Measurements from ENCODE around the gene MYO1F. TPM values are rescaled to one million over a fixed set of nuclear protein-coding genes. Genes with fewer than 3 reads are reported as not detected.
"Not testable (repeated sequence)": the region's sequence is repeated elsewhere in the genome, so short reads cannot be mapped to it uniquely, and the experiment has no call there.

MYO1F gene
- total and polyA plus RNA-seq, 4 donors: 4.5 to 19.3 (median 11.6) TPM

GRCh38 chr19:8553729-8554128, 23.5 kb downstream of the MYO1F start:
- not testable (repeated sequence) for H3K36me3 ChIP-seq (ENCODE audit: control insufficient read depth, insufficient read depth, low read length); H3K9me3 ChIP-seq (ENCODE audit: control insufficient read depth, insufficient read depth, low read length); H3K27ac ChIP-seq (ENCODE audit: low read depth, low read length); H3K27me3 ChIP-seq (ENCODE audit: control insufficient read depth, insufficient read depth, low read length); H3K4me1 ChIP-seq (ENCODE audit: control insufficient read depth, insufficient read depth, low read length); H3K4me3 ChIP-seq (ENCODE audit: low read depth, low read length); DNase-seq (ENCODE audit: low read depth in 4 of 6, low spot score in 6 of 6)
- WGBS (ENCODE audit: insufficient coverage): 96% methylated on average over 4 of the region's 7 CpGs

- H3K9me3 ChIP-seq (ENCODE audit: control insufficient read depth, insufficient read depth, low read length): no peaks in the 10 kb centered on the region
- H3K27ac ChIP-seq (ENCODE audit: low read depth, low read length): no peak overlapping the region
- no peaks in the 10 kb centered on the region for H3K27me3 ChIP-seq (ENCODE audit: control insufficient read depth, insufficient read depth, low read length)
- peaks cover 11% of the 10 kb centered on the region for H3K36me3 ChIP-seq (ENCODE audit: control insufficient read depth, insufficient read depth, low read length)
- H3K4me3 ChIP-seq (ENCODE audit: low read depth, low read length): no peak overlapping the region
- 53% methylated on average over 10 of the region's 10 CpGs for WGBS (ENCODE audit: insufficient coverage)
- no peaks in the 10 kb centered on the region for H3K4me1 ChIP-seq (ENCODE audit: control insufficient read depth, insufficient read depth, low read length)
- DNase-seq (ENCODE audit: low read depth in 4 of 6, low spot score in 6 of 6): peak in 2 of 6 donors; percentile 8 to 73
Observed at GRCh38 chr19:8552810-8553209, 24.4 kb downstream of the MYO1F start.

- H3K4me1 ChIP-seq (ENCODE audit: control insufficient read depth, insufficient read depth, low read length): no peaks in the 10 kb centered on the region
- H3K27ac ChIP-seq (ENCODE audit: low read depth, low read length): no peak overlapping the region
- H3K27me3 ChIP-seq (ENCODE audit: control insufficient read depth, insufficient read depth, low read length): no peaks in the 10 kb centered on the region
- H3K36me3 ChIP-seq (ENCODE audit: control insufficient read depth, insufficient read depth, low read length): peaks cover 14% of the 10 kb centered on the region
- no peak for DNase-seq (ENCODE audit: low read depth in 4 of 6, low spot score in 6 of 6)
- no peaks in the 10 kb centered on the region for H3K9me3 ChIP-seq (ENCODE audit: control insufficient read depth, insufficient read depth, low read length)
- H3K4me3 ChIP-seq (ENCODE audit: low read depth, low read length): no peak overlapping the region
- WGBS (ENCODE audit: insufficient coverage): 90% methylated on average over 15 of the region's 15 CpGs
Observed at GRCh38 chr19:8550070-8550469, 27.2 kb downstream of the MYO1F start.

GRCh38 chr19:8545743-8546142, 31.5 kb downstream of the MYO1F start:
- Histone ChIP-seq H3K9me3 (ENCODE audit: control insufficient read depth, insufficient read depth, low read length) (no peaks in the 10 kb centered on the region), H3K27me3 (ENCODE audit: control insufficient read depth, insufficient read depth, low read length) (no peaks in the 10 kb centered on the region), H3K4me3 (ENCODE audit: low read depth, low read length) (no peak overlapping the region), H3K36me3 (ENCODE audit: control insufficient read depth, insufficient read depth, low read length) (peaks cover 18% of the 10 kb centered on the region), H3K4me1 (ENCODE audit: control insufficient read depth, insufficient read depth, low read length) (no peaks in the 10 kb centered on the region), H3K27ac (ENCODE audit: low read depth, low read length) (no peak overlapping the region)
- 93% methylated on average over 3 of the region's 8 CpGs for WGBS (ENCODE audit: insufficient coverage)
- no peak for DNase-seq (ENCODE audit: low read depth in 4 of 6, low spot score in 6 of 6)

GRCh38 chr19:8544168-8544567, 33.1 kb downstream of the MYO1F start:
- Histone ChIP-seq H3K27ac (ENCODE audit: low read depth, low read length) (no peak overlapping the region), H3K36me3 (ENCODE audit: control insufficient read depth, insufficient read depth, low read length) (peaks cover 16% of the 10 kb centered on the region), H3K4me3 (ENCODE audit: low read depth, low read length) (no peak overlapping the region), H3K27me3 (ENCODE audit: control insufficient read depth, insufficient read depth, low read length) (no peaks in the 10 kb centered on the region), H3K4me1 (ENCODE audit: control insufficient read depth, insufficient read depth, low read length) (no peaks in the 10 kb centered on the region), H3K9me3 (ENCODE audit: control insufficient read depth, insufficient read depth, low read length) (no peaks in the 10 kb centered on the region)
- DNase-seq (ENCODE audit: low read depth in 4 of 6, low spot score in 6 of 6): no peak
- WGBS (ENCODE audit: insufficient coverage): 94% methylated on average over 20 of the region's 20 CpGs

- Histone ChIP-seq H3K27ac (ENCODE audit: low read depth, low read length) (no peak overlapping the region), H3K36me3 (ENCODE audit: control insufficient read depth, insufficient read depth, low read length) (peaks cover 6% of the 10 kb centered on the region), H3K4me3 (ENCODE audit: low read depth, low read length) (no peak overlapping the region), H3K9me3 (ENCODE audit: control insufficient read depth, insufficient read depth, low read length) (no peaks in the 10 kb centered on the region), H3K27me3 (ENCODE audit: control insufficient read depth, insufficient read depth, low read length) (no peaks in the 10 kb centered on the region), H3K4me1 (ENCODE audit: control insufficient read depth, insufficient read depth, low read length) (no peaks in the 10 kb centered on the region)
- 94% methylated on average over 12 of the region's 12 CpGs for WGBS (ENCODE audit: insufficient coverage)
- DNase-seq (ENCODE audit: low read depth in 4 of 6, low spot score in 6 of 6): no peak
Observed at GRCh38 chr19:8539621-8540149, 37.6 kb downstream of the MYO1F start.

GRCh38 chr19:8537099-8537498, 40.1 kb downstream of the MYO1F start:
- Histone ChIP-seq H3K4me3 (ENCODE audit: low read depth, low read length) (no peak overlapping the region), H3K27me3 (ENCODE audit: control insufficient read depth, insufficient read depth, low read length) (no peaks in the 10 kb centered on the region), H3K4me1 (ENCODE audit: control insufficient read depth, insufficient read depth, low read length) (no peaks in the 10 kb centered on the region), H3K9me3 (ENCODE audit: control insufficient read depth, insufficient read depth, low read length) (no peaks in the 10 kb centered on the region), H3K36me3 (ENCODE audit: control insufficient read depth, insufficient read depth, low read length) (peaks cover 2% of the 10 kb centered on the region), H3K27ac (ENCODE audit: low read depth, low read length) (no peak overlapping the region)
- DNase-seq (ENCODE audit: low read depth in 4 of 6, low spot score in 6 of 6): no peak
- WGBS (ENCODE audit: insufficient coverage): no CpG with 5 or more reads among the region's 3 CpGs

GRCh38 chr19:8536282-8536681, 41.0 kb downstream of the MYO1F start:
- H3K27ac ChIP-seq (ENCODE audit: low read depth, low read length): no peak overlapping the region
- peaks cover 2% of the 10 kb centered on the region for H3K36me3 ChIP-seq (ENCODE audit: control insufficient read depth, insufficient read depth, low read length)
- no peak overlapping the region for H3K4me3 ChIP-seq (ENCODE audit: low read depth, low read length)
- DNase-seq (ENCODE audit: low read depth in 4 of 6, low spot score in 6 of 6): no peak
- H3K9me3 ChIP-seq (ENCODE audit: control insufficient read depth, insufficient read depth, low read length): no peaks in the 10 kb centered on the region
- no peaks in the 10 kb centered on the region for H3K27me3 ChIP-seq (ENCODE audit: control insufficient read depth, insufficient read depth, low read length)
- WGBS (ENCODE audit: insufficient coverage): 80% methylated on average over 21 of the region's 22 CpGs
- no peaks in the 10 kb centered on the region for H3K4me1 ChIP-seq (ENCODE audit: control insufficient read depth, insufficient read depth, low read length)

GRCh38 chr19:8532225-8532624, 45.0 kb downstream of the MYO1F start:
- H3K27me3 ChIP-seq (ENCODE audit: control insufficient read depth, insufficient read depth, low read length): no peaks in the 10 kb centered on the region
- no peak overlapping the region for H3K4me3 ChIP-seq (ENCODE audit: low read depth, low read length)
- H3K36me3 ChIP-seq (ENCODE audit: control insufficient read depth, insufficient read depth, low read length): peaks cover 8% of the 10 kb centered on the region
- H3K4me1 ChIP-seq (ENCODE audit: control insufficient read depth, insufficient read depth, low read length): peaks cover 2% of the 10 kb centered on the region
- no peaks in the 10 kb centered on the region for H3K9me3 ChIP-seq (ENCODE audit: control insufficient read depth, insufficient read depth, low read length)
- no peak overlapping the region for H3K27ac ChIP-seq (ENCODE audit: low read depth, low read length)
- no peak for DNase-seq (ENCODE audit: low read depth in 4 of 6, low spot score in 6 of 6)
- WGBS (ENCODE audit: insufficient coverage): 67% methylated on average over 1 of the region's 2 CpGs

GRCh38 chr19:8531470-8531869, 45.8 kb downstream of the MYO1F start:
- Histone ChIP-seq H3K4me3 (ENCODE audit: low read depth, low read length) (no peak overlapping the region), H3K36me3 (ENCODE audit: control insufficient read depth, insufficient read depth, low read length) (peaks cover 8% of the 10 kb centered on the region), H3K9me3 (ENCODE audit: control insufficient read depth, insufficient read depth, low read length) (no peaks in the 10 kb centered on the region), H3K27me3 (ENCODE audit: control insufficient read depth, insufficient read depth, low read length) (no peaks in the 10 kb centered on the region), H3K4me1 (ENCODE audit: control insufficient read depth, insufficient read depth, low read length) (peaks cover 9% of the 10 kb centered on the region), H3K27ac (ENCODE audit: low read depth, low read length) (no peak overlapping the region)
- no peak for DNase-seq (ENCODE audit: low read depth in 4 of 6, low spot score in 6 of 6)
- 90% methylated on average over 2 of the region's 7 CpGs for WGBS (ENCODE audit: insufficient coverage)

Data from spinal cord (tissue), 10 donors.